Activated CD4-positive, CD25-positive, alpha-beta regulatory T cell treated with anti-CD3 and anti-CD28 coated beads, Interleukin-2, amount 50 U/mL, for 24 hours (primary cell): ENCODE data around the gene VASH1.

Experiments
- ATAC-seq, 2 donors: fragments of 150-1000 bp; cut with Tn5 transposase; one replicate each; pipeline ENCODE4 v1.10.0; 2021; ENCODE audit warnings: mild to moderate bottlenecking in 1 of 2, moderate library complexity in 1 of 2

VASH1 gene

DNA sequence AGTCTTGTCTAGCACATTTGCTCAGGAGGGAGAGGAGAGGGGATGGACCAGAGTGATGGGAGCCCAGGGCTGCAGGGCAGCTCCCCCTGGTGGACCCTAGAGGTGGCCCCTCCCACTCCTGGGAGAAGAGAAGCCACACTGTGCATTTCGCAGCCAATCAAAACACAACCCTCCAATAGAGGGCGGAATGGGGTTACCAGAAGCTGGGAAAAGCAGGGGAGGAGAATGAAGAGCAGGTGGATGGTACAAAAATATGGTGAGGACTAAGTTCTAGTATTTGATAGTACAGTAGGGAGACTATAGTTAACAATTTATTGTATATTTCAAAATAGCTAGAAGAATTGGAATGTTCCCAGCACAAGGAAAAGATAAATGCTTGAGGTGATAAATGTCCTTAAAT lies 23.6 kb downstream of the VASH1 start:
- peak; percentile 66 to 77 for ATAC-seq

DNA sequence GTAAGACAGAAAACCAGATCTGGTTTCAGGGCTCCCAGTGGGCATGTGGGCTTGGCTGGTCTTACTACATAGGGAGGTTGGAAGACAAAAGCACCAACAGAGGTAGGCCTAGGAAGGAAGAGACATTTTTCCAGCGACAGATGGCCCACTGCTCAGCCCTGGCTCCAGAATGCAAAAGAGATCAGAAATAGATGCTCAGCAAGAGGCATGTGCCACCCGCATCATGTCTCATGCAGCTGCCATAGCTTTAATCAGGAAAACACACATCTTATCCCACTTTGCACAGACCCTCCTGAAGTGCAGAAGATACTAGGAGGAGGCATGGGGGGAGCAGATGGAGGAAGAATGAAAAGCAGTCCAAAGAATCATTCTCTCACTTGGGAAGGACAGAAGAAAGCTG lies 25.3 kb downstream of the VASH1 start:
- ATAC-seq: no peak

DNA sequence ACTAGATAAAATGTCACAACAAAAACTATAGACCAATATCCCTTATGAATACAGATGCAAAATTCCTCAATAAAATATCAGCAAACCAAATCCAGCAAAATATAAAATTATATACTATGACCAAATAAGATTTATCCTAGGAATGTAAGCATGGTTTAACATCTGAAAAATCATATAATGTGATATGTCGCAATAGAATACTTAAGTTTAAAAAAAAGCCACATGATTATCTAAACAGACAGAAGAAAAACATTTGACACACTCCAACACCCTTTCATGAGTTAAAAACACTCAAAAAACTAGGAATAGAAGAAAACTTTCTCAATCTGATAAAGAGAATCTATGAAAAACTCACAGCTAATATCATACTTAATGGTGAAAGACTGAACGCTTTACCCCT lies 31.2 kb downstream of the VASH1 start:
- ATAC-seq: no peak

DNA sequence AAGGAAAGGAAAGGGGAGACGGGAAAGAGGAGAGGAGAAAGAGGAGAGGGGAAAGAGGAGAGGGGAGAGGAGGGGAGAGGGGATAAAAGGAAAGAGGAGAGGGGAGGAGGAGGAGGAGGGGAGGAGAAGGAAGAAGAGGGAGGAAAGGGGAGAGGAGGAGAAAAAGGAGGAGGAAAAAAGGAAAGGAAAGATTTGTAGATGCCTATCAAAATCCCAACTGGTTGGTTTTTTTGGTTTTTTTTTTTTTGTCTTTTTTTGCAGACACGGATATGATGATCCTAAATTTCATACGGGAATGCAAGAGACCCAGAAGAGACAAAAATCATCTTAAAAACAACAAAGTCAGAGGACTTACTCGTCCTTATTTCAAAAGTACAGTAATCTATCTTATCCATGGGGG lies 32.1 kb downstream of the VASH1 start:
- ATAC-seq: no peak

DNA sequence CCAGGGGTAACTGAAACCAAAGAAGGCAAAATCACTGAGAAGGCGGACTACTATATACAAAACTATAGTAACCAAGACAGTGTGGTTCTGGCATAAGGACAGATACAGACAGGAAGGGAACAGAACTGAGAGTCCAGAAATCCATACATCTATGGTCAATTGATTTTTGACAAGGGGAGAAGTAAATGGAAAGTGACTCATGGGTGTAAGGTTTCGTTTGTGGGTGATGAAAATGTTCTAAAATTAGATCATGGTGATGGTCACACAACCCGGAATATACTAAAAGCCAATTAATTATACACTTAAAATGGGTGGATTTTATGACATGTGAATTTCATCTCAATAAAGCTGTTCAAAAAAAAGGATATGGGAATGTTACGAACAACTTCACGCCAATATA lies 32.7 kb downstream of the VASH1 start:
- ATAC-seq: no peak

DNA sequence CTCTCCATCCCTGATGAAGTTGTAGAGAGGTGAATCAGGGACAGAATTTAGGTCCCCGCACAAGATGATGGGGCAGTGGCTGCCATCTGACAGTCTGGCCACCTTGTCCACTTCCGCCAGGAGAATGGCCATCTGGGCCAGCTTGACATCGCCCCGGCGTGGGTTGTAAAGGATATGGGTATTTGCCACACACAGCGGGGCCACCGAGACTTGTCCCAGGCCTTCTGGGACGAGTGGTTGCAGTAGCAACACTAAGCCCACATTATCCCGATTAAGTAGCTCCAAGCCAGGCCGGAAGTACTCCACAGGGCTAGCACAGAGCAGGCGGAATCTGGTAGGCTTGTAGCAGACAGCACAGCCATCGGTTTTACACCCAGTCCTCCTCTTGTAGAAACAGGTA lies 45.2 kb downstream of the VASH1 start:
- ATAC-seq: no peak

DNA sequence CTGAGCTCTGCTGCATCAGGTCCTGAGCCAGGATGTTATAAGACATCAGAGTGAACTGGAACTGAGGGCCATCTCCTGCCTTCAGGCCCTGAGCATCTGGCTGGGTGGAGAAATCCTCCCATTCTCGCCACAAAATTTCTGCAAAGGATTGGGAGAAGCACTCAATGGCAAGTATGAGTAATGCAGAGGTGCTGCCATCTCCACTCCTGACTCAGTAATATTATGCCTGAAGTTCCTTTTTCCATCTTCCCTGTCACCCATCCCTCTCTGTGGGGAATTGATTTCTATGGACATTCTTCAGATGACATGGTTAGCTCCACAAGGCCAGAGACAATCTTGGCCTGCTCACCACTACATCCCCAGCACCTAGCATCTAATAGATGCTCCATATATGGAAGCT lies 46.7 kb downstream of the VASH1 start:
- no peak for ATAC-seq

DNA sequence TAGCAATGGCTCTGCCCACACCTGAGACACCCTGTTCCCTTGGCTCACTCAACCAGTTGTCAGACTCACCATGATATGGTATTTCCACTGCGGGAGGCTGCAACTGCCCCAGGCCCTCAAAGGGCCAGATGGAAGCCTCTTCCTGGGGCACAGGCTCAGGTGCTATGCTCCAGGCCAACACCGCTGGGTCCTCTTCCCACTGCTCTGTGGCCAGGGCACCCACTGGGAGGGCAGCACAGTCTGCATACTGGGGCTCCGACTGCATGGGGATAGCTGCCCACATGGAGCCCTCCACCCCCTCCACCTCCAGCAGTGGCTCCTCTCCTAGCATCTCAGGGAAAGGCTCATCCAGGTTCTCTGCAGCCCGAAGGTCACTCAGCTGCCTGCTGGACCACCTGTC lies 47.7 kb downstream of the VASH1 start:
- ATAC-seq: no peak

DNA sequence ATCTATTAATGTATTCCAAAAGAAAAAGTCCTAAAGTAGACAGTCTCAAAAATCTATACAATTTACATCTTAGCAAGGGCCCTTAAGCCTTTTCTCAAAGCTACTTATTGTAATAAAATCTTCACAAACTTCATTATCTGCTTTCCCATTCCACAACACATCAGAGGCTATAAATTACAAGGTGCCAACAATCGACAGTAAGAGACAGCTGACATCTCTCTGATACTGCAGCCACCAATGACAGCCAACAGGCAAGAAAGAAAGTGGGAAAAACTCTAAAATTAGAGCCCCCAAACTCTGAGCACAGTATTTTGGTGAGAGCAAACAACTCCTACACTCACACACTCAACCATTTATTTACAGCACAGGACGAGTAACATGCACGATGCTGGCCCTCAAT lies 49.3 kb downstream of the VASH1 start:
- no peak for ATAC-seq

DNA sequence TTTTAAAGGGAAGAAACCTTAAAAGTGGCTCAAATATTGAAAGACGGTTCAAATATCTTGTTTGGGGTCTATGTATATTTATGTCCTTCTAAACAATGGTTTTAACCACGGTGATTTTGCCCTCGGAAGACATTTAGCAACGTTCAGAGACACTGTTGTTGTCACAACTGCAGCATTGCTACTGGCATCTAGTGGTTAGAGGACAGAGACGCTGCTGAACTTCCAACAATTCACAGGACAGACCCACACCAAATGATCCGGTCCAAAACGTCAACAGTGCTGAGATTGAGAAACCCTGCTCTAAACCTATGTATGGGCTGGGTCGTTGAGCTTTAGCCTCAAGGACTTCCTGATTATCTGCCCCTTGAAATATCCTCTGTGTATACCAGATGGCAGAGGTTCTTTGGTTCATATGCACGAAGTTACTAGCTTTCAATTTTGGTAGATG lies 49.7 kb downstream of the VASH1 start:
- no peak for ATAC-seq

DNA sequence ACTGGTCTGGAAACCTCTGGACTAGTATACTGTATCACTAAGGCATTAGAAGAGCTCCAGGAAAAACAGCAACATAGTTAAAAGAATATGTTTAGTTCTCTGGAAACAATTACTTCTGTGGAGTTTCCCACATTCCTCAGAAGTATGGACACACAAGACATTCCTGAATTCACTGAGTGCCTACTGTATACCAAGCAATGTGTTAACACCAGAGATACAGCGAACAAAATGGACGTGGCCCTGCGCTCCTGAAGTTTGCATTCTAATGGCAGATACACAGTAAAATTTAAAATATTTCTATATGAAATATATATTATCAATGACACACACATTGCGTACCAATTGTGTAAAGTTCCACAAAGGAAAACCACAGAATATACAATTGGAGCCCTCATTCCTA lies 50.3 kb downstream of the VASH1 start:
- no peak for ATAC-seq

DNA sequence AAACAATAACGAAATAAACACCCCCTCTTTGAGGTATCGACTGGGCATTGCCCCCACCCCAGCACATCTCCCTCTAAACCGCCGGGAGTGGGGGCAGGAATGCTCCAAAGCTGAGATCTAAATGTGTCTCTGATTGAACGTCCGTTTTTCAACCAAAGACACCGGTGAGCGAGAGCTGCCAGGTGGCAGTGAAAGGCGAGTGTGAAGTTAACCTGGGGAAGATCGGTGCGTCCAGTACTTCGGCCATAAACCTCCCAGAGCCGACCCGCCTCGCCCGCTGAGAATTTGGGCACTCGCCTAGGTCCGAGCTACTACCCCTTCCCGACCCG lies 50.8 kb downstream of the VASH1 start:
- no peak for ATAC-seq

DNA sequence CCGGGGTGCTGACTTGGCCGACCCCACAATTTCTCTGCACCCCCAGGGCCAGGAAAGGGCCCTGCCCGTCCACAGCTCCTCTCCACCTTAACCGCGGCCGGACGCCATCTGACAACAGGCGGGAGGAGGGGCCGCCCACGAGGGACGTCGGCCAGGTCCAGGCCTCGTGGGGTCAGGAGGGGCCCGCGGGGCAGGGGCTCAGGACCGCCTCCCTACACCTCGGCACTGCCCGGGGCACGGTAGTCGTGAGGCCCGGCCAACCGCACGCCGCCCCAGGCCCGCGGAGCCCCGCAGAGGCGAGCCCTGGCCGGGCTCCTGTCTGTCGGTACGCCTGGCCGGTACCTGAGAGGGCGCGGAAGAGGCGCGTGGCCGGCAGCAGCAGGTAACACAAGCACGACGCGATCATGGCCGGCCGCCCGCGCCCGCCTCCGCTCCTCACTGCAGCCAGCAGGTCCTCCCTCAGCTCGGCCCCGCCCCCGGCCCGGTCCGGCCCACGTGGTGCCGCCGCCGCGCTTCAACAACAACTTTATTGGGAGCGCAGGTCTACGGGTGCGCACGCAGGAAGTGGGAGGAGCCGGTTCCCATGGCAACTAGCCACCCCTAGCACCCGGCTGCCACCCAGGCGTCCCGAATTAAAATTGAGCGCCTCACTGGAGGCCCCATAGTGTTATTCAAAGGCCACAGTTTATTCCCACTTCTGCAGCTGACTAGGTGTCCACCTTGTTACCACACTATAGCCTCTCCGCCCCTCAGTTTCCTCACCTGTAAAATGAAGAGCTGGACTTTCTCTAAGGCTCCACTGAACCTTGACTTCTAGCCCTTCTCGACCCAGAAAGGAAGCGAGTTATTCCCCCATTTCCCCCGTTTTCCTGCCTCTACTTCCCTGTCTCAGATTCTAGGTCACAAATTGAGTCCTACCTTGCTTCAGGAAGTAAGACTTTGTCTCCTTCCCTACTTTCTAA lies 51.4 kb downstream of the VASH1 start, which contains the start of gene ANGEL1:
TSS of gene ANGEL1 (minus strand) at position 461 of the 962 bp plus-strand sequence. CDS start at position 406, 55 bp downstream.
- peak; percentile 92 to 93 for ATAC-seq

DNA sequence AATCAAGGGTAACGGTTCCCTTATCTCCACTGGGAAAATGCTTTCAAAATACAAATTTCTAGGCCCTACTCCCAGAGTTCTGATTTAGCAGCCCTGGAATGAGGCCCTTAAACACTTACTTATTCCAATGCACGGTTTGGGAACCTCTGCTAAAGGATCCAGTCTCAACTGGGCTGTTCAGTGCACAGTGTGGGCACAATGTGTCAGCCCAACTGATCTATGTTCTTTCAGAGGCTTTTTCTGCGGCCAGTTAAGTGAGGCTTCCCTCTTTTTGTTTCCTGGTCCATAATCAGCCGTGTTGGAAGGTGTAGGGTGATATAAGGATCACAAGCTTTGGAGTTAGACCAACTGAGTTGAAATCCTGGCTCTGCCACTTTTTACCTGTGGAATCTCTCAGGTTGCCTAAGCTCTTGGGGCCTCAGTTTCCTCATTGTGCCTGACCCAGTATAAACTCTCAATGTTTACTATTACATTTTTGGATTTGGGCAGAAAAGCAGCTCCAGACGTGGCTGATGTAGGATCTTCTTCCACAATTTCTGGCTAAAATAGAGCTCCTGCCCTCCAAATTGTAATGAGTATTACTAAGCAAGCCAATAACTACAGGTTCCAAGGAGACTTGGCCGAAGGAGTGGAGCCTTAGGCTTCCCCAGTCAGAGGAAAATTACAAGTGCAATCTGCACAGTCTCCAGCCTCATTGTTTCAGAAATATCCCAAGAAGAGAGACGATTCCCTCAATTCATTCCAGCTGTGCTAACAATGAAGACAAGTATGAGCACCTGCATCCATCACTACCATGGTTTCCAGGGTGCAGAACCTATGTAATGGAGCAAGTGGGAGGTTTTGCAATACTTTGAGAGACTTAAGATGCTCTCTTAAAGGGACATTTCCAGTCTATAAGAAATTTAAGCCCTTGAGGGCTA lies 53.7 kb downstream of the VASH1 start:
- ATAC-seq: no peak

DNA sequence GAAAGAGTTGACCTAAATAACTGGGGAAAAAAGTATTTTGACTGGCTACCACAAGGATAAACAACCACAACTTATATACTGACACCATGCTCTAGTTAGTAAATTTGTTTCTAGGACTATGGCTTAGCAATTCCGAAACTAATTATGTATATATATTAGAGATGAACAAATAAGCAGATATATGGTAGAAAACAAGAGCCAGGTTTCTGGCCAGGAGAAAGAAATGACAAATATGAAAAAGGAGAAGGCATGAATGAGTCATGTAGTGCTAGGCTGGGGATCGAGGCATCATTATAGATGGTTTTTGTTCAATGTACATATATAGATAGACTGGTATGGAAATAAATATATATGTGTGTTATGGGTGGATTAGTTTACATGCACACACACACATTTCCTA lies 59.4 kb downstream of the VASH1 start:
- no peak for ATAC-seq

DNA sequence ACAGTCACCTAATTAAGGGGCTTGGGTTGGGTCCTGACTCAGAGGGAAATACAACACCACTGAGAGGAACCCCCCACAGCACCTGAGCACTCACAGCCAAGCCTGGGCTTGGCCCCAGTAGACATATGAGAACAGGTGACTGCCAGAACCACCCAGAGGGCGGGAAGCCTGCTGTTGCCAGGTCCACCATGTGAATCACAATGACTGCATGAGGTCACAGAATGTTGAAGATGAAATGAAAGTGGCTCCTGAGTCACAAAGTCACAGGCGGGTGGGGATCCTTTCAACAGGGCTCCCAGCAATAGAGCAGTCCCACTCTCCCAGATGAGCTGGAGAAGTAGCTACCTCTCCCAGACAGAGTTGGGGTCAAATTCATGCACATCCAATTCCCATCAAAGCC lies 64.9 kb downstream of the VASH1 start, which contains the start of gene LRRC74A:
TSS of gene LRRC74A (plus strand) at position 287 of the 400 bp plus-strand sequence. CDS start 290 bp downstream, outside the sequence.
- ATAC-seq: peak in 1 of 2 donors; percentile 45

DNA sequence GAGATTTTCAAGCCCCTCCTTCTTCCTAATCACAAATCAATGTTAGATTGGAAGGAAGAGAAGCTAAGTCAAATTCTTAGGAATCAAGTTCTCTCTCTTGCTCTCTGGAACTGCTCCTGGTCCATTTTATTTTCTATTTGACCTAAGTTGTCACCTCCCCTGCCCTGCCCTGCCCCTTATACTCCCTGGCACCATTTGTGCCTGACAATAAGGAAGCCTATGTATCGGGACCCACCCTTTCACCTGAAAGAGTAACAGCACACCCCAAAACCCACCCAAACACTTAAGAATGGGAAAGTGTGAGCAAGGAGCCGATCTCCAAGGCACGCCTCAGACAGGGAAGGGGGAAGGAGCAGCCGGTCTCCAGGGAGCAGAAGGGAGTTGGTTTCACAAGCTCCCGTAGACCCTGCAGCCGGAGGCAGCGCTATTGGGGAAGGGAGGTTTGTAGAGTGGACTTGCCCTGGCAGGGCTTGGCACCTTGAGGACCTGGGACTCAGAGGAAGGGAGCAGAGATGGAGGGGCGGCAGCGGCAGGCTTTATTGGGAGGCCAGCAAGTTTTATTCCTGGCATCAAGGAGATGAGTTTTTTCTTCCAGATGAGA lies 66.5 kb downstream of the VASH1 start:
- no peak for ATAC-seq

DNA sequence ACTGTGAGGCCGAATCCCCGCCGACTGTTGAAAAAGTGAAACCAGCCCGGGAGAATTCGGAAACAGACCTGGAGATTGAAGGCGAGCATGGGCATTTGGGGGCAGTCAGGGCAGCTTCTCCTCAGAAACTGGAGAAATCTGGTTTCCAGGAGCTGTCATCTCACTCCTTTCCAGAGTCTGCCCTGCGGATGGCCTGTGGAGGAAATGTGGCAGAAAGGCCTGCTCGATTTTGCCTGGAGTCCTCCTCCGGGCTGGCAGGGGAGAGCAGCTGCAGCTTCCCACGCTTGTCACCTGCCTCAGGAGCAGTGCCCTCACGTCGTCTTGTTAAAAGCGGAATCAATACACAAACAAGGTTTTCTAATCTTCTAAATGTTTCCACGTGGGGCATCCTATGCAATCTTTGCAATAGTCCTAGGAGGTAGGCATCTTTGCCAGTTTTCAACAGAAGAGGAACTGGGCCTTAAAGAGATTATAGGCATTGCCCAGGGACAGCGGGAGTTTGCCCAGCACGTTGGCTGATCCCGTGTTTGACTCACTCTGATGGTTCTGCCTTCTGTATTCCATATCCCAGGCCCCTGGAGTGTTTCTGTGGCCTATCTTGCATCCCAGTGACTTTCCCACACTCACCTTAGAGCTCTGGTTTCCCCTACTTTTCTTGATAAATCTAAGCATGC lies 67.2 kb downstream of the VASH1 start:
- no peak for ATAC-seq

DNA sequence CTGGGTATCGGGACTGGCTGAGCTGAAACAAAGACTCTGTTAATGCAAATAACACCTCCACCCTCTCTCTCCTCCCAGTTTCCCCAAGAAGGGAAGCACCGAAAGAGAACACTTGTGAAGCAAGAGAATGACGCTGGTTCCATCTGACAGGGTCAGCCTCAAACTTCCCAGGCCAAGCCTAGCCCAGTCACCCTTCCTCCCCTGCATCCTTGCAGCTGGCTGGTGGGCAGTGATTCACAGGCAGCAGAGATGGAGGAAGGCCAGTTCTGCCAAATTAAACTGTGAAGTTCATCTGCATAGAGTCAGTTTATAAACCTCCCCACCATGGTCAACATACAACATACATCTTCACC lies 67.7 kb downstream of the VASH1 start:
- no peak for ATAC-seq

DNA sequence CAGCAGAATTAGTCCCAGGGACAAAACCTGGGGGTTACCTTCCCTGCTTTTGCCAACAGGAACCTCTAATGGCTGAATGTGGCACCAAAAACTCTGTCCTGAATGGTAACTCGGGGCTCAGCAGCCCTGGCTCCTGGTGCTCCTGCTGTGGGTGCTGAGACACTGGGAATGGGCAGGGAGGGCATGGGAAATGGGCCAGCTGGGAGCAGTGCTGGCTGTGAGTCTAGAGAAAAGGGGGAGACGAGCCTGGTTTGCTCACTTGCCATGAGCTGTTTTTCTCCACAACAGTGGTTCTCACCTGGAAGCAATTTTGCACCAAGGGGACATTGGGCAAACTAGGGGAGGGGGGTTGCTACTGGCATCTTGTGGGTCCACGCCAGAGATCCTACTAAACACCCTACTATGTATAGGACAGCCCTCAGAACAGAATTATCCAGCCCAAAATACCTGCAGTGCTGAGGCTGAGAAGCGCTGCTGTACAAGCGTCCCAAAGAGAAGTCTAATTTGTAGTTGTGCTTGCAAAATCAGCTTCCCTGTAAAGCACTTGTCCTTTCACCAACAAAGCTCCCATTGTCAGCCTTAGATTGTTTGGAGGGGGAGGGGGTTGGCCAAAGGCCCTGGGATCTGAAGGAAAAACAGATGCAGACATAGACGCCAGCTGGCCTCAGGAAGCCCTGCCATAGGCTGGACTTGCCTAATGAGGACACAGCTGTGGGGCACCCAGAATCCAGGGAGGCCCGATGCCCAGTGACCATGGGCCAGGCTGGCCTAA lies 68.6 kb downstream of the VASH1 start:
- ATAC-seq: no peak

DNA sequence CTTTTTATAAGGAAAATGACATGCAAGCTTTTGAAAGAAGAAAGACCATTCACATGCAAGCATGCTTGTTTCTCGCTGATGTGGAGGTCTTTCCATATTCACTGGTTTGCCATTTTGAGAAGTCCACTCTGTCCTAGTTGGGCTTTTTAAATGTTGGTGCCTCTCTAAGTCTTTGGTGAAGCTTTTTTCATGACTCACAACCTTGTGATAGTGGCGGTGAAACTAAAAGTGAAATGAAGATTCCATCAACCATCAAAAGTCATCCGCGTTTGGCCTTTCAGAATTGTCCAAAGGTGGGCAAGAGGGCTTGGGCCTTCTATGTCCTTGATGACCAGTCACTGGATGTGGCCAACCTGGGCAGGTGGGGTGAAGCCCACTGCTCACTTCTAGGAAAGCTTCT lies 69.3 kb downstream of the VASH1 start:
- ATAC-seq: no peak

DNA sequence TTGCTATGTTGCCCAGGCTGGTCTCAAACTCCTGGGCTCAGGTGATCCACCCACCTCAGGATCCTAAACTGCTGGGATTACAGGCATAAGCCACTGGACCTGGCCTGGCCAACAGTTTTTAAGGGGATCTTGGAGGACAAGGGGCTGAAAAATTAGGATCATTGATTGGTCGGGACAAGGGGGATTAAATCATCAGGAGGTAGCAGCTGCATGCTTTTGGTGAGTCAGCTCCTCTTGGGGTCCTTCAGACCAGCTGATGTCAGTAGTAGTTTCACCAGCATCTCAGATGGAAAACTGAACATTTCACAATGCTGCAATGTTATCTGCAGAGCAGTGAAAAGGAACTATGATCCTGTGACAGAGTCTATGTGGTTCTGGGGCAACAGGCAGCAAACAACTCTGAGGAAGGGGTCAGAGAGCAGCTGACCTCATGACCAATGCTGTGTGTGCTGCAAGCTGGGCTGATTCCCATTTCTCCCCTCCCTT lies 71.3 kb downstream of the VASH1 start:
- ATAC-seq: no peak
